ENCODE measurements around the gene LRPAP1. TPM values are rescaled to one million over a fixed set of nuclear protein-coding genes. Genes with fewer than 3 reads are reported as not detected.

LRPAP1 gene
- total RNA-seq, result 100 to 1,000 TPM in 3 of 4 donors, 10 to 100 TPM in 1; 67.5 to 187 (median 137) TPM

- TF ChIP-seq CTCF (IDR thresholded peaks at IDR 0.05; ENCODE audit: low read depth), result no peak
Observed at GRCh38 chr4:3531879-3532750, at the start of gene LRPAP1. Gene LRPAP1 (minus strand): TSS chr4:3532422. CDS start chr4:3532412, 10 bp downstream.

DNA sequence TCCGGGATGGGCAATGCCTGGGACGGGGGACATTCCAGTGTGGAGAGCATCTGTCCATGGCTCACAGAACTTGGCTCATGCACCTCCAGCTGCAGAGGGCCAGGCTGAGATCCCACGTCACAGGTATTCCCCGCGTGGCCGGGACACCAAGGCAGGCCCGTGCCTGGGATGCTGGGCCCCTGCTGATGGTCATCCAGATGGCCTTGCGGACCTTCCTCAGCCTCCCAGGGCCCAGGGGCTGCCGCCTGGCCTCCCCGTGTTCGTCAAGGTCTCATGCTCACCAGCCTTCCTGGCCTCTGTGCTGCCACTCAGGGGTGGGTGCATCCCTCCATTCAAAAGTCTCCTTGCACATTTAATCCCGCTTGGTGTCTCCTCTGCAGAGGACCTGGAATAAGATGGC lies 40.9 kb upstream of the LRPAP1 start:
- no peak for TF ChIP-seq CTCF (IDR thresholded peaks at IDR 0.05; ENCODE audit: low read depth)

DNA sequence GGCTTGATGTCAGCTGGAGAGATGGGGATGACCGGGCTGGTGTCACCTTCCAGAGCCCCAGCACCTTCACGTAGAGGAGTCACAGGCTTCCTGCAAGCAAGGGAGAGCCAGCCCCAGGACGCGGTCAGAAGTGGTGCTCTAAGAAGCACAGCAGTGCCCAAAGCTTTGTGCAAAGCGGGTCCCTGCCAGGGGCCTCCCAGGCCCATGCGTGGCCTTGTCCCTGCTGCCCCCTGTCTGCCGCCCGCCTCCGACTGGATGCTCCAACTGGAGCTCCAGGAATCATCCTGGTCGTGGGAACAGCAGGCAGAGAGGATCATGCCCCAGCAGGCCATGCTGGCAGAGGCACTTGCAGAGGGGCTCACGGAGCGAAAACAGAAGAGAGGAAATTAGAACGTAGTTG lies 40.1 kb upstream of the LRPAP1 start:
- TF ChIP-seq CTCF (IDR thresholded peaks at IDR 0.05; ENCODE audit: low read depth), result no peak

- no peak for TF ChIP-seq CTCF (IDR thresholded peaks at IDR 0.05; ENCODE audit: low read depth)
Observed at GRCh38 chr4:3571921-3572320, 39.7 kb upstream of the LRPAP1 start.

DNA sequence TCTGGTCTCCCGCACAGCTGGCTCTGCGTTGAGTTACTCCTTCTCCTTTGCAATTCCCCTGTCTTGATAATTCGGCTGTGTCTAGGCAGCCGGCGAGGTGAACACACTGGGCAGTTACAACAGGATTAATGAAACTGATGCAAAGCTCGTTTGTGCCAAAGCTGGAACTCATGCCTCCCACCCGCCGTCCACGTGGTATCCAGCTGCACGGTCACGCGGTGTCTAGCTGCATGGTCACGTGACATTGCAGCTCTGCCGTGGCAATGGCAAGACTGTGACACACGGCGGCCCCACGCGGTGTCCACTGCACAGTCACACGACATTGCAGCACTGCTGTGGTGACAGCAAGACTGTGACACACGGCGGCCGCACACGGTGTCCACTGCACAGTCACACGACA lies 31.2 kb upstream of the LRPAP1 start:
- no peak for TF ChIP-seq CTCF (IDR thresholded peaks at IDR 0.05; ENCODE audit: low read depth)

- TF ChIP-seq CTCF (IDR thresholded peaks at IDR 0.05; ENCODE audit: low read depth), result no peak
Observed at GRCh38 chr4:3533423-3533820, 1.2 kb upstream of the LRPAP1 start.

GRCh38 chr4:3532751-3533422 lies 665 bp upstream of the LRPAP1 start:
- TF ChIP-seq CTCF (IDR thresholded peaks at IDR 0.05; ENCODE audit: low read depth), result no peak

All from subcutaneous adipose tissue (tissue), 4 donors.